ENCODE data around the gene TCF7L1. TPM values are rescaled to one million over a fixed set of nuclear protein-coding genes. Genes with fewer than 3 reads are reported as not detected.

The TCF7L1 gene
- total RNA-seq, 2 experiments from 2014 or later: not detected

DNA sequence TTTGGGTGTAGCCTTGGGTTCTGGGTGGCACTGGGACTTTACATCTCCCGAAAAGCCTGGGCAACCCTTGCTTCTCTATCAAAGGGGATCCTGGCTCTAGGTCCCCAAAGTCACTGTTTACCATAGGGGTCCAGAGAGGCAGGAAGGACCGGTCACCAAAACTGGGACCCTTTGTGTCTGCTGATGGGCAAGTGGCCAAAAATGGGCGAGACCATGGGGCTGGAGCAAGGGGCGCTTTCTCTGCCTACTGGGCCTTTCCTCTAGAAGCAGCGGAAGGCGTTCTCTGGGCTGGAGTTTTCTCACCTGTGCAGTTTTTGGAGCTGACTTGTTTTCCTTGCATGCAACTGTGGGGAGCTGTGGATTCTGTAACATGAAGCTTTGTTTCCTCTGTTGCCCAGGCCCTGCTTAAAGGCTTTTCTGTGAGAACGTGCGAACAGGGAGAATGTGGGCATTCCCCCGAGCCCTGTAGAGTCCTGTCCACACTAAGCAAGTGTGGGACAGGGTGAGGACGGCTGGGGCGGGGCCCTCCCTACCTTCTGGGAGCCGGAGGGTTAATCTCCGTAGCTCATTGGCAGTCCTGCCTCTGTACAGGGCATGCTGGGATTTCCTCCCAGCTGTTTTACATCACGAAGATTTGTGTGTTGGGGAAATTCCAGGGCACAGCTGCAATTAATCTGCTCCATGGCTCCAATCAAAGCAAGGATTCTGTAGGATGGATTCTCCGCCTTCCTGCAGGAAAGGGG is 144.4 kb downstream of the TCF7L1 start:
- no peak overlapping the region for H3K4me3 ChIP-seq (ENCODE audit: low read length)
- H3K27me3 Mint-ChIP-seq: peaks cover 2% of the 10 kb centered on the region
- intact Hi-C loops (cut with DNase I, micrococcal nuclease): no loop called here
- peaks cover 0 to 4% of the 10 kb centered on the region in 2 experiments for H3K9me3 ChIP-seq (ENCODE audit: control insufficient read depth in 1 of 2, insufficient read depth in 1 of 2, low read length in 2 of 2)
- no peaks in the 10 kb centered on the region for H3K4me1 Mint-ChIP-seq (ENCODE audit: low read depth)
- DNase-seq (no peak), ATAC-seq (ENCODE audit: poor library complexity) (no peak)
- no peaks in the 10 kb centered on the region for H3K9me3 Mint-ChIP-seq
- H3K36me3 Mint-ChIP-seq (ENCODE audit: low read depth): no peaks in the 10 kb centered on the region
- TF ChIP-seq, protein P1, sequence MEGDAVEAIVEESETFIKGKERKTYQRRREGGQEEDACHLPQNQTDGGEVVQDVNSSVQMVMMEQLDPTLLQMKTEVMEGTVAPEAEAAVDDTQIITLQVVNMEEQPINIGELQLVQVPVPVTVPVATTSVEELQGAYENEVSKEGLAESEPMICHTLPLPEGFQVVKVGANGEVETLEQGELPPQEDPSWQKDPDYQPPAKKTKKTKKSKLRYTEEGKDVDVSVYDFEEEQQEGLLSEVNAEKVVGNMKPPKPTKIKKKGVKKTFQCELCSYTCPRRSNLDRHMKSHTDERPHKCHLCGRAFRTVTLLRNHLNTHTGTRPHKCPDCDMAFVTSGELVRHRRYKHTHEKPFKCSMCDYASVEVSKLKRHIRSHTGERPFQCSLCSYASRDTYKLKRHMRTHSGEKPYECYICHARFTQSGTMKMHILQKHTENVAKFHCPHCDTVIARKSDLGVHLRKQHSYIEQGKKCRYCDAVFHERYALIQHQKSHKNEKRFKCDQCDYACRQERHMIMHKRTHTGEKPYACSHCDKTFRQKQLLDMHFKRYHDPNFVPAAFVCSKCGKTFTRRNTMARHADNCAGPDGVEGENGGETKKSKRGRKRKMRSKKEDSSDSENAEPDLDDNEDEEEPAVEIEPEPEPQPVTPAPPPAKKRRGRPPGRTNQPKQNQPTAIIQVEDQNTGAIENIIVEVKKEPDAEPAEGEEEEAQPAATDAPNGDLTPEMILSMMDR (IDR thresholded peaks at IDR 0.05): no peak
- no peaks in the 10 kb centered on the region for H3K36me3 ChIP-seq (ENCODE audit: insufficient read depth, low read length)
- no peak overlapping the region for H3K27ac Mint-ChIP-seq
- no peak overlapping the region for H3K27ac ChIP-seq (ENCODE audit: low read depth in 1 of 2, low read length in 2 of 2)
- H3K4me3 Mint-ChIP-seq: no peak overlapping the region
- peaks cover 0 to 6% of the 10 kb centered on the region in 2 experiments for H3K27me3 ChIP-seq (ENCODE audit: control insufficient read depth in 1 of 2, insufficient read depth in 2 of 2, low read length in 2 of 2)
- CTCF ChIA-PET: no interaction called here
- POLR2A ChIA-PET: no interaction called here
- H3K4me1 ChIP-seq (ENCODE audit: insufficient read depth, low read length): no peaks in the 10 kb centered on the region

DNA sequence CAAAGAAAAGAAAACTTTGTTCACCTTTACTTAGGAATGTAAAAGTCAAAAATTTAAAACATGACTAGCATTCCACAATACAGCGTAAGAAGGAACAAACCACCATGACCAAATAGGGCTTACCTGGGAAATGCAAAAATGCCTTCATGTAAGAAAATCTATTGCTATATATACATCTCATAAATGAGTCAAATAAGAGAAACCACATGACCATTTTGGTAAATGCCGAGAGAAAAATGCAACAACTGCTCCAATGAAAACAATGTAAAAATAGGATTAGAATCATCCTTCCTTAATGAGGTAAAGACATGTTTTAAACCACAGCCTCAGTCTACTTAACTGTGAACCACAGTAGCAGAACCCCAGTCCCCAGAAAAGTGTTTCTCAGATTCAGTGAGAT is 145.2 kb downstream of the TCF7L1 start:
- Mint-ChIP-seq H3K27ac (no peak overlapping the region), H3K4me1 (ENCODE audit: low read depth) (no peaks in the 10 kb centered on the region), H3K36me3 (ENCODE audit: low read depth) (no peaks in the 10 kb centered on the region), H3K27me3 (no peaks in the 10 kb centered on the region), H3K4me3 (no peak overlapping the region), H3K9me3 (no peaks in the 10 kb centered on the region)
- H3K4me3 ChIP-seq (ENCODE audit: low read length): no peak overlapping the region
- intact Hi-C loops (cut with DNase I, micrococcal nuclease): no loop called here
- H3K36me3 ChIP-seq (ENCODE audit: insufficient read depth, low read length): no peaks in the 10 kb centered on the region
- H3K4me1 ChIP-seq (ENCODE audit: insufficient read depth, low read length): no peaks in the 10 kb centered on the region
- DNase-seq: no peak
- CTCF ChIA-PET: no interaction called here
- peaks cover 0 to 6% of the 10 kb centered on the region in 2 experiments for H3K27me3 ChIP-seq (ENCODE audit: control insufficient read depth in 1 of 2, insufficient read depth in 2 of 2, low read length in 2 of 2)
- H3K9me3 ChIP-seq (ENCODE audit: control insufficient read depth in 1 of 2, insufficient read depth in 1 of 2, low read length in 2 of 2): no peaks in the 10 kb centered on the region
- no peak for ATAC-seq (ENCODE audit: poor library complexity)
- TF ChIP-seq, protein P1 (IDR thresholded peaks at IDR 0.05): no peak
- no peak overlapping the region for H3K27ac ChIP-seq (ENCODE audit: low read depth in 1 of 2, low read length in 2 of 2)
- POLR2A ChIA-PET: no interaction called here

DNA sequence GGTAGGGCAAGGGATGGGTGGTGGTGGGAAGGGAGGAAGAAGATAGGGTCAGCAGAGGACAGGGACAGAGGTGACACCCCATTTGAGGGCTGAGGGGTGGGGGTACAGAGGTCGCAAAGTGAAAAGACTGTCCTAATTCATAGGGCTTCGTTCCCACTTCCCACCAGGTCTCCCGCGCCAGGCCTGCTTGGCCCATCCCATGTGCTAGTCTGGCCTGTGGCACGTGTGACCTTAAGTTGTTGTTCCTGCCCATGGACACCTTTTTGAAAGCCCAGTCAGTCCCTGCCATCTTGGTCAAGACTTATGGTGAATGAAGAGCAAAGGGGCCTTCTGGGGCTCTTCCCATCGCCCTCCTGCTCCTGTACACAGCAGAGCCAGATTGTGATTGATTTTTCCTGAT is 148.4 kb downstream of the TCF7L1 start:
- Mint-ChIP-seq H3K36me3 (ENCODE audit: low read depth) (no peaks in the 10 kb centered on the region), H3K4me3 (no peak overlapping the region), H3K9me3 (no peaks in the 10 kb centered on the region), H3K27ac (no peak overlapping the region), H3K4me1 (ENCODE audit: low read depth) (peaks cover 6% of the 10 kb centered on the region), H3K27me3 (no peaks in the 10 kb centered on the region)
- CTCF ChIA-PET: no interaction called here
- TF ChIP-seq, protein P1 (IDR thresholded peaks at IDR 0.05): no peak
- intact Hi-C loops (cut with DNase I, micrococcal nuclease): loop anchor here in 1 of 2 experiments (10.0 kb wide), 1 partner anchor 147 kb away; the partner anchor contains the start of gene TCF7L1
- Histone ChIP-seq H3K36me3 (ENCODE audit: insufficient read depth, low read length) (no peaks in the 10 kb centered on the region), H3K27ac (ENCODE audit: low read depth in 1 of 2, low read length in 2 of 2) (no peak overlapping the region), H3K9me3 (ENCODE audit: control insufficient read depth in 1 of 2, insufficient read depth in 1 of 2, low read length in 2 of 2) (no peaks in the 10 kb centered on the region), H3K27me3 (ENCODE audit: control insufficient read depth in 1 of 2, insufficient read depth in 2 of 2, low read length in 2 of 2) (peaks cover 0 to 2% of the 10 kb centered on the region in 2 experiments), H3K4me1 (ENCODE audit: insufficient read depth, low read length) (peaks cover 7% of the 10 kb centered on the region), H3K4me3 (ENCODE audit: low read length) (no peak overlapping the region)
- DNase-seq: no peak
- no peak for ATAC-seq (ENCODE audit: poor library complexity)
- POLR2A ChIA-PET: no interaction called here
